Type B pancreatic cell (in vitro differentiated cells): Measurements from ENCODE around the gene CLASP1. TPM values are rescaled to one million over a fixed set of nuclear protein-coding genes. Genes with fewer than 3 reads are reported as not detected.
"Not testable (repeated sequence)": the region's sequence is repeated elsewhere in the genome, so short reads cannot be mapped to it uniquely, and the experiment has no call there.

Experiments
- DNase-seq: peaks from one replicate; pipeline ENCODE4 v3.0.0; 2021; ENCODE audit warnings: mixed read lengths; ENCODE audit not compliant: unreplicated experiment; ENCODE audit errors: extremely low spot score
- H3K27ac Mint-ChIP-seq: 2 replicates; pipeline ENCODE4 v1.8.0; 2021; ENCODE audit warnings: mild to moderate bottlenecking, mixed read lengths
- H3K27me3 Mint-ChIP-seq: 2 replicates; pipeline ENCODE4 v1.8.0; 2021; ENCODE audit warnings: mixed read lengths
- H3K36me3 Mint-ChIP-seq: 2 replicates; pipeline ENCODE4 v1.8.0; 2021; ENCODE audit warnings: mixed read lengths
- H3K4me1 Mint-ChIP-seq: one replicate; pipeline ENCODE4 v1.8.0; 2021; ENCODE audit warnings: mixed read lengths; ENCODE audit not compliant: unreplicated experiment
- H3K4me3 Mint-ChIP-seq: 2 replicates; pipeline ENCODE4 v1.8.0; 2021; ENCODE audit warnings: mild to moderate bottlenecking, mixed read lengths
- H3K9me3 Mint-ChIP-seq: 2 replicates; pipeline ENCODE4 v1.8.0; 2021; ENCODE audit warnings: mixed read lengths
- total RNA-seq: library from RNA; stranded (reverse); gene quantifications from 2 replicates; pipeline ENCODE4 v1.2.1, GENCODE V29; 2021; ENCODE audit warnings: low replicate concordance
- TF ChIP-seq, protein P1 (sequence below): fragments of 200-600 bp; sonication (generic); conservative IDR thresholded peaks from 2 replicates; pipeline ENCODE4 v1.5.0; 2021; ENCODE audit warnings: antibody characterized with exemption, mild to moderate bottlenecking

CLASP1 gene
- total RNA-seq, 1 donor from 2014 or later: 74.6 TPM

DNA sequence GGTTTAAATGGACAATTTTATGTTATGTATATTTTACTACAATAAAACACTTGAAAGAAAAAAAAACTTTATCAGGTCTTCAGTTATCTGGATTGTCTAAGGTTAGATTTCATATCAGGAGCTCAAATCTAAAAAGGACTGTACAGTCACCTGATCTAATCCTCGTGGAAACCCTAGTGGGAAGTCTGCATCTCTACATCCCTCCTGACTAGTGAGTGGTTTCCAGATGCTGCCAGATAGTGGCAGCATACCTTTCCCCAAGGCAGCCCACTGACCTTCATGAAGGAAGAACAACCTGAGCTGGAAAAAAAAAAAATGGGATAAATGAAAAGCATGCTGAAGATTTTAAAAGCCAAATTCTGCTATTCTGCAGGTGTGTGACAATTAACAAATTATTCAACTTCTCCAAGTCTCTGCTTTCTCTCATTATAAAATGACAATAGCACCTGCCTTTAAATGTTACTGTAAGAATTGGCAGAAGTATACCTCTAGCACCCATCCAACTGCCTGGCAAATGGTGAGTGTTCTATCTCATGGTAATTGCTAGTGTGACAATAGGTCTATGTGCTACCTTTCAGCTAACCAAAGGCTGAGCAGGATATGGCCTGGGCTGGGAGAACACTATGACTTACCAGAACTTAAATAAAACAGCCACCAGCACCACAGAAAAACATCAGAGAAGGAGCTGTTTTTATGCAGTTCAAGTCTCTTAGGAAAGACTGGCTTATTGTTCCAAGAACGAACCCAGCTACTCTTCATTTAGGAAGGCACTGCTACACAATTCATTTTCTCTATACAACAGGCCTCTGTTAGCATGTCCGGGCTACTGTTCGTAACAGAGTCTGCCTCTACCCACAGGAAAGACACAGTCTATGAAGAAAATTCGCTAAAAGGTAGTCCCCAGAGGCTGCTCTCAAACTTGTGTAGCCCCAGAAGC lies 8.6 kb downstream of the CLASP1 start:
- H3K4me3 Mint-ChIP-seq: no peak overlapping the region
- peaks cover 34% of the 10 kb centered on the region for H3K36me3 Mint-ChIP-seq
- TF ChIP-seq, protein P1, sequence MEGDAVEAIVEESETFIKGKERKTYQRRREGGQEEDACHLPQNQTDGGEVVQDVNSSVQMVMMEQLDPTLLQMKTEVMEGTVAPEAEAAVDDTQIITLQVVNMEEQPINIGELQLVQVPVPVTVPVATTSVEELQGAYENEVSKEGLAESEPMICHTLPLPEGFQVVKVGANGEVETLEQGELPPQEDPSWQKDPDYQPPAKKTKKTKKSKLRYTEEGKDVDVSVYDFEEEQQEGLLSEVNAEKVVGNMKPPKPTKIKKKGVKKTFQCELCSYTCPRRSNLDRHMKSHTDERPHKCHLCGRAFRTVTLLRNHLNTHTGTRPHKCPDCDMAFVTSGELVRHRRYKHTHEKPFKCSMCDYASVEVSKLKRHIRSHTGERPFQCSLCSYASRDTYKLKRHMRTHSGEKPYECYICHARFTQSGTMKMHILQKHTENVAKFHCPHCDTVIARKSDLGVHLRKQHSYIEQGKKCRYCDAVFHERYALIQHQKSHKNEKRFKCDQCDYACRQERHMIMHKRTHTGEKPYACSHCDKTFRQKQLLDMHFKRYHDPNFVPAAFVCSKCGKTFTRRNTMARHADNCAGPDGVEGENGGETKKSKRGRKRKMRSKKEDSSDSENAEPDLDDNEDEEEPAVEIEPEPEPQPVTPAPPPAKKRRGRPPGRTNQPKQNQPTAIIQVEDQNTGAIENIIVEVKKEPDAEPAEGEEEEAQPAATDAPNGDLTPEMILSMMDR: no peak

DNA sequence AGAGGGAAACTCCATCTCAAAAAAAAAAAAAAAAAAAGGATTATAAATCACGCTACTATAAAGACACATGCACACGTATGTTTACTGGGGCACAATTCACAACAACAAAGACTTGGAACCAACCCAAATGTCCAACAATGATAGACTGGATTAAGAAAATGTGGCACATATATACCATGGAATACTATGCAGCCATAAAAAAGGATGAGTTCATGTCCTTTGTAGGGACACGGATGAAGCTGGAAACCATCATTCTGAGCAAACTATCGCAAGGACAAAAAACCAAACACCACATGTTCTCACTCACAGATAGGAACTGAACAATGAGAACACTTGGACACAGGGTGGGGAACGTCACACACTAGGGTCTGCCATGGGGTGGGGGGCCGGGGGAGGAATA lies 9.4 kb downstream of the CLASP1 start:
- H3K4me1 Mint-ChIP-seq: peaks cover 16% of the 10 kb centered on the region
- H3K27me3 Mint-ChIP-seq, H3K27ac Mint-ChIP-seq, H3K4me3 Mint-ChIP-seq, DNase-seq: not testable (repeated sequence)
- peaks cover 32% of the 10 kb centered on the region for H3K36me3 Mint-ChIP-seq
- H3K9me3 Mint-ChIP-seq: peaks cover 14% of the 10 kb centered on the region

More for the DNA sequence above, 8.6 kb downstream of the CLASP1 start:
- Mint-ChIP-seq H3K4me1 (peaks cover 13% of the 10 kb centered on the region), H3K27me3 (no peaks in the 10 kb centered on the region), H3K27ac (peak overlapping the region; percentile 56), H3K9me3 (peaks cover 14% of the 10 kb centered on the region)
- no peak for DNase-seq

DNA sequence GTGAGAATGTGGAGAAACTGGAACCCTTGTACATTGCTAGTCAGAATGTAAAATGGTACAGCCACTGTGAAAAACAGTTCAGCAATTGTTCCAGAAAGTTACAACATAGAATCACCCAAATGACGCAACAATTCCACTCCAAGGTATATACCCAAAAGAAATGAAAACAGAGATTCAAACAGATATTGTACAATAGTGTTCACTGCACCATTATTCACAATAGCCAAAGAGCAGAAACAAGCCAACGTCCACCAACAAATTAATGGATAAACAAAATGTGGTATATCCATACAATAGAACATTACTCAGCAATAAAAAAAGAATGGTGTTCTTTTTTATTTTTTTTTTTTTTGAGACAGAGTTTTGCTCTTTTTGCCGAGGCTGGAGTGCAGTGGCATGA lies 10.9 kb downstream of the CLASP1 start:
- Mint-ChIP-seq H3K27ac (no peak overlapping the region), H3K4me1 (peaks cover 27% of the 10 kb centered on the region), H3K4me3 (no peak overlapping the region), H3K9me3 (peaks cover 14% of the 10 kb centered on the region), H3K36me3 (peaks cover 32% of the 10 kb centered on the region), H3K27me3 (no peaks in the 10 kb centered on the region)
- TF ChIP-seq, protein P1: no peak
- DNase-seq: no peak

DNA sequence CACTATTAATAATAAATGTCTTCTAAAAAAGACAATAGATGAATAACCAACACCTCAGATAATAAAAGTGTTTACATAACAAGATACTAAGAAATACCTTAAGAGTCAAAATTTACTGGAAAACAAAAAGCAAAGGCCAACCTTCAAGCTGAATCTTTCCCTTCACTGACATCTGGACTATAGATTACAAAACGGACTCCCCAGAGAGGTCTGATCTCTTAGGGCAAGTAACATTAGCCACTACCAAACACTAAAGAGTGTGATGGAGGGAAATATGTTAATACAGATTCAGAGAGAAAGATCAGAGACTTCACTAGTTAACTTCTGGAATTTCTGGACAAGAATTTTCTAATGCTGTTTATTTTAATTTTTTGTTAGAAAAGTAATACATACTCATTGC lies 13.9 kb downstream of the CLASP1 start:
- H3K27me3 Mint-ChIP-seq: no peaks in the 10 kb centered on the region
- H3K4me1 Mint-ChIP-seq: peaks cover 21% of the 10 kb centered on the region
- H3K9me3 Mint-ChIP-seq: peaks cover 14% of the 10 kb centered on the region
- peaks cover 25% of the 10 kb centered on the region for H3K36me3 Mint-ChIP-seq
- TF ChIP-seq, protein P1: no peak
- H3K27ac Mint-ChIP-seq: no peak overlapping the region
- DNase-seq: no peak
- H3K4me3 Mint-ChIP-seq: no peak overlapping the region

DNA sequence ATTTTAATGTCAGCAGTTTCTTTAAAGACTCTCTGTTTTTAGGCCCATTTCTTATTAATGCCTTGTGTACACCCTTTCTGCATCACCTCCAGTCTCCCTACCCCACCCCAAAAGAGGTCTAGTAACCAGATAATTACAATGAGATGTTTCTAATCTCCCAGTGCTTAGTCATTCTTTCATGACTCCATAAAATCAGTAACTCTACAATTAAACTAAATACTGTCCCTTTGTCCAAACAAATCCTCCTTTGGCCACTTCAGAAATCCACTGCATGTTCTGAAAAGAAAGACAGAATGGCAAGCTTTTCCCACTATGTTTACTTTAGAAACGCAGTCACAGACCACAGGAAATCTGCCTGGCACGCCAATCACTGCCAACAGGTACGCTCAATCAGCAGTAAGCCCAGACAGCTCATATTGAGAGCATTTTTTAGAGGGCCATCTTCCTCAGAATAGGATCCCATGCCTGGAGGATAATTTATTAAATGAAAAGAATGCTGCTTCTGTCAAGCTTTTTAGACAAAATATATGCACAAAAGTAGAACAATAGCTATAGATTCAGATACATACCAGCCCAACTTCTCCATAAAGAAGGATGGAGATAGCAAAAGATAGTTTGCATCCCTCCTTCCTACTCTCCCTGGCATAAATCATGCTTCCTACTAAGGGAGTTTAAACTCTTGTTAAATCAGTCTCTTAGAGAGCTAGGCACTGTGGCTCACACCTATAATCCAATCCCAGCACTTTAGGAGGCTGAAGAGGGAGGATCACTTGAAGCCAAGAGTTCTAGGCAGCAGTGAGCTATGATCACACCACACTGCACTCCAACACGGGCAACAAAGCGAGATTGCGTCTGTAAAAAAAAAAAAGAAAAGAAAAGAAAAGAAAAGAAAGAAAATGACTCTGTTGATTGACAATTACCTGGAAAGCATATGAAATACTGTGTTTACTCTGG lies 14.6 kb downstream of the CLASP1 start:
- Mint-ChIP-seq H3K9me3 (peaks cover 14% of the 10 kb centered on the region), H3K27ac (peak overlapping the region; percentile 48), H3K36me3 (peaks cover 20% of the 10 kb centered on the region), H3K27me3 (no peaks in the 10 kb centered on the region), H3K4me1 (peaks cover 21% of the 10 kb centered on the region), H3K4me3 (no peak overlapping the region)
- TF ChIP-seq, protein P1: no peak
- no peak for DNase-seq
